WTC11 (cell line): ENCODE measurements around the gene PTPN5.

Experiments
- ATF1 ChIP-seq: sonication (generic); formaldehyde crosslinking; IDR thresholded peaks from 2 replicates; pipeline ENCODE4 v1.8.1; 2023; ENCODE audit warnings: mild to moderate bottlenecking, moderate library complexity, missing genetic modification reagents
- CTCF ChIP-seq: fragments of 200-600 bp; IDR thresholded peaks from 2 replicates; pipeline ENCODE4 v1.8.0; 2022; ENCODE audit warnings: antibody characterized with exemption
- E2F1 ChIP-seq: sonication (generic); formaldehyde crosslinking; IDR thresholded peaks from 2 replicates; pipeline ENCODE4 v1.8.0; 2022; ENCODE audit warnings: mild to moderate bottlenecking, missing genetic modification reagents
- E2F5 ChIP-seq: sonication (generic); formaldehyde crosslinking; IDR thresholded peaks from 2 replicates; pipeline ENCODE4 v1.8.1; 2022; ENCODE audit warnings: mild to moderate bottlenecking, moderate library complexity, missing genetic modification reagents
- IRF2 ChIP-seq: sonication (generic); formaldehyde crosslinking; IDR thresholded peaks from 2 replicates; pipeline ENCODE4 v1.8.0; 2022; ENCODE audit warnings: low read depth, missing genetic modification reagents, borderline replicate concordance
- MAX ChIP-seq: sonication (generic); formaldehyde crosslinking; IDR thresholded peaks from 2 replicates; pipeline ENCODE4 v1.8.0; 2022; ENCODE audit warnings: mild to moderate bottlenecking, missing genetic modification reagents
- MLX ChIP-seq: sonication (generic); formaldehyde crosslinking; IDR thresholded peaks from 2 replicates; pipeline ENCODE4 v1.8.1; 2023; ENCODE audit warnings: mild to moderate bottlenecking, missing genetic modification reagents, moderate library complexity
- NR1H2 ChIP-seq: sonication (generic); formaldehyde crosslinking; IDR thresholded peaks from 2 replicates; pipeline ENCODE4 v1.9.0; 2021; ENCODE audit warnings: mild to moderate bottlenecking, moderate library complexity, missing genetic modification reagents
- ZNF512 ChIP-seq: sonication (generic); formaldehyde crosslinking; IDR thresholded peaks from 2 replicates; pipeline ENCODE4 v1.8.1; 2022; ENCODE audit warnings: missing genetic modification reagents, borderline replicate concordance
- ZNF532 ChIP-seq: fragments of 250-450 bp; sonication (Bioruptor Pico); IDR thresholded peaks from 2 replicates; pipeline ENCODE4 v1.9.0; 2021; ENCODE audit warnings: mild to moderate bottlenecking, borderline replicate concordance

- TF ChIP-seq CTCF = no peak
- TF ChIP-seq NR1H2 (CRISPR knock-in tag) = no peak
- no peak for TF ChIP-seq IRF2
- TF ChIP-seq MLX (CRISPR knock-in tag) = no peak
- TF ChIP-seq E2F1 = no peak
- TF ChIP-seq E2F5 (CRISPR knock-in tag) = no peak
- TF ChIP-seq MAX = no peak
- TF ChIP-seq ATF1 (CRISPR knock-in tag) = no peak
- TF ChIP-seq ZNF512 (CRISPR knock-in tag) = no peak
- no peak for TF ChIP-seq ZNF532
These were observed 94.9 kb downstream of the PTPN5 start for GRCh38 chr11:18696638-18697225.
